Endothelial cell of umbilical vein (primary cell): ENCODE results near the gene SLC25A41. TPM values are rescaled to one million over a fixed set of nuclear protein-coding genes. Genes with fewer than 3 reads are reported as not detected.

Experiments
- BruUV-seq: library from RNA; stranded (reverse); fragments of 400-500 nt; replicated peaks from 2 replicates; lab custom pipeline; 2021; lab: Mats Ljungman, UMichigan
- CTCF ChIA-PET: fragments of 300-600, 350-600 bp; sonication (Branson Sonifier 250); formaldehyde crosslinking; loops from one replicate; lab custom pipeline; 2021; ENCODE audit warnings: antibody characterized with exemption, inconsistent platforms; lab: Charles Lee
- POLR2A ChIA-PET: fragments of 300-600, 350-600 bp; sonication (Branson Sonifier 250); formaldehyde crosslinking; loops from one replicate; lab custom pipeline; 2021; ENCODE audit warnings: antibody characterized with exemption, inconsistent platforms; lab: Charles Lee
- DNase-seq: peaks from one replicate; pipeline ENCODE4 v3.0.0-alpha.2; 2011; ENCODE audit warnings: low read depth, low spot score
- FAIRE-seq: peaks from 2 replicates; lab custom pipeline; 2011; peaks lifted over from hg19 to GRCh38; lab: Jason Lieb, UNC
- H2AFZ ChIP-seq: 2 replicates; pipeline ENCODE4 v1.6.0; 2012; ENCODE audit warnings: low read depth, low read length, control low read depth, inconsistent platforms
- H3K27ac ChIP-seq: 2 replicates; pipeline ENCODE4 v1.5.1; 2011; ENCODE audit warnings: low read depth, mild to moderate bottlenecking, control low read depth, low read length, moderate library complexity; ENCODE audit not compliant: insufficient read depth
- H3K27me3 ChIP-seq, 2 experiments: 2 replicates each; pipeline versions ENCODE4 v1.6.0 to v1.6.1; 2011; ENCODE audit warnings: low read length in 2 of 2, mixed read lengths in 1 of 2; ENCODE audit not compliant: control insufficient read depth in 2 of 2, insufficient read depth in 2 of 2
- H3K36me3 ChIP-seq, 2 experiments: 2 replicates in 1 of 2; 3 replicates in 1 of 2; pipeline ENCODE4 v1.5.1; 2011; ENCODE audit warnings: low read length in 2 of 2, mild to moderate bottlenecking in 1 of 2, moderate library complexity in 1 of 2; ENCODE audit not compliant: control insufficient read depth in 2 of 2, insufficient read depth in 2 of 2; ENCODE audit errors: extremely low read depth in 1 of 2
- H3K4me1 ChIP-seq: 3 replicates; pipeline ENCODE4 v1.5.1; 2011; ENCODE audit warnings: mild to moderate bottlenecking, low read length; ENCODE audit not compliant: control insufficient read depth, insufficient read depth; ENCODE audit errors: extremely low read depth
- H3K4me2 ChIP-seq: 2 replicates; pipeline ENCODE4 v1.6.1; 2011; ENCODE audit warnings: low read length, control low read depth, mixed read lengths; ENCODE audit not compliant: insufficient read depth
- H3K4me3 ChIP-seq, 3 experiments: fragments of 200-600 bp in 1 of 3; sonication (generic), shearing (Covaris generic) in 1 of 3; replicated peaks in 1 of 3; 2 replicates each; pipeline ENCODE4 v1.5.1; 2011 to 2016; ENCODE audit warnings: control low read depth in 3 of 3, low read length in 3 of 3, mild to moderate bottlenecking in 2 of 3, inconsistent platforms in 1 of 3, low read depth in 1 of 3, moderate library complexity in 1 of 3; ENCODE audit not compliant: insufficient read depth in 1 of 3
- H3K79me2 ChIP-seq: 2 replicates; pipeline ENCODE4 v1.6.0; 2012; ENCODE audit warnings: low read length, inconsistent platforms; ENCODE audit not compliant: control insufficient read depth, insufficient read depth
- H3K9ac ChIP-seq: replicated peaks from 2 replicates; pipeline ENCODE3; 2011; ENCODE audit warnings: low read length, control low read depth; ENCODE audit not compliant: insufficient read depth; ENCODE audit errors: extremely low read depth
- H3K9me1 ChIP-seq: replicated peaks from 3 replicates; pipeline ENCODE4 v1.6.0; 2011; ENCODE audit warnings: mild to moderate bottlenecking, low read length; ENCODE audit not compliant: control insufficient read depth, insufficient read depth; ENCODE audit errors: extremely low read depth
- H3K9me3 ChIP-seq: replicated peaks from 2 replicates; pipeline ENCODE4 v1.5.1; 2012; ENCODE audit warnings: low read length, inconsistent platforms; ENCODE audit not compliant: control insufficient read depth, insufficient read depth
- H4K20me1 ChIP-seq: replicated peaks from 2 replicates; pipeline ENCODE3; 2011; ENCODE audit warnings: mild to moderate bottlenecking, low read length; ENCODE audit not compliant: control insufficient read depth, insufficient read depth; ENCODE audit errors: extremely low read depth
- CTCF ChIP-seq, 2 donors: IDR thresholded peaks; 1 replicate in 1 of 2; 2 replicates in 1 of 2; pipeline ENCODE4 v1.5.1; 2011; ENCODE audit warnings: low read length in 2 of 2, mild to moderate bottlenecking in 2 of 2, moderate library complexity in 2 of 2, control low read depth in 1 of 2, inconsistent platforms in 1 of 2, low read depth in 1 of 2; ENCODE audit not compliant: insufficient read depth in 1 of 2; ENCODE audit errors: extremely low read depth in 1 of 2
- EZH2 ChIP-seq: IDR thresholded peaks from 2 replicates; pipeline ENCODE4 v1.6.1; 2012; ENCODE audit warnings: borderline replicate concordance, low read depth, mild to moderate bottlenecking, moderate library complexity, low read length, inconsistent platforms; ENCODE audit not compliant: severe bottlenecking
- FOS ChIP-seq: IDR thresholded peaks from 2 replicates; pipeline ENCODE4 v1.6.1; 2011; ENCODE audit warnings: mild to moderate bottlenecking, low read length, moderate library complexity, borderline replicate concordance; ENCODE audit not compliant: insufficient read depth
- GATA2 ChIP-seq: IDR thresholded peaks from 2 replicates; pipeline ENCODE4 v1.7.0; 2011; ENCODE audit warnings: low read depth, mild to moderate bottlenecking, moderate library complexity, mixed read lengths, low read length; ENCODE audit not compliant: insufficient read length, insufficient read depth
- JUN ChIP-seq: IDR thresholded peaks from 2 replicates; pipeline ENCODE4 v1.6.1; 2011; ENCODE audit warnings: borderline replicate concordance, low read depth; ENCODE audit not compliant: insufficient read length, insufficient read depth
- MAX ChIP-seq: IDR thresholded peaks from 2 replicates; pipeline ENCODE4 v1.6.1; 2011; ENCODE audit not compliant: insufficient read depth, insufficient read length
- MYC ChIP-seq: IDR thresholded peaks from one replicate; pipeline ENCODE4 v1.6.1; 2011; ENCODE audit warnings: mild to moderate bottlenecking, low read depth, low read length
- POLR2A ChIP-seq: IDR thresholded peaks from 2 replicates; pipeline ENCODE4 v1.6.1; 2012; ENCODE audit warnings: low read depth, mild to moderate bottlenecking, control low read depth, low read length
- POLR2AphosphoS5 ChIP-seq: IDR thresholded peaks from 2 replicates; pipeline ENCODE4 v1.6.1; 2012; ENCODE audit warnings: low read depth, mild to moderate bottlenecking, control low read depth, low read length, moderate library complexity; ENCODE audit not compliant: insufficient read depth
- dilution Hi-C: fragments of 300-500 bp; cut with MboI; formaldehyde crosslinking; loops from one replicate; pipeline ENCODE4 v1.15.0; 2019; ENCODE audit warnings: low sequenced_read_pairs; ENCODE audit not compliant: extremely low pct_ligation_motif_present
- intact Hi-C: fragments of 100-400 bp; cut with micrococcal nuclease; formaldehyde crosslinking; loops from one replicate; pipeline ENCODE4 v1.10.0; 2022
- polyA plus RNA-seq, 4 experiments: library from polyadenylated mRNA; depleted of rRNA in 3 of 4; stranded (reverse) in 3 of 4; unstranded in 1 of 4; fragments of >200 nt; gene quantifications; 2 replicates each; pipeline versions ENCODE4 v1.2.1 to v1.2.3, GENCODE V29; 2011 to 2012; ENCODE audit warnings: missing spikeins in 1 of 4
- total RNA-seq: library from RNA; stranded (reverse); gene quantifications from 2 replicates; pipeline ENCODE4 v1.2.3, GENCODE V29; 2021

Gene SLC25A41
- total and polyA plus RNA-seq, 2 donors (not counting 3 experiments of a cell fraction or from before 2014, with no cell fraction given), result 0.21 TPM; not detected in 1

- dilution Hi-C loops, result no loop called here
- Histone ChIP-seq H2AFZ (no peak overlapping the region), H3K9me1 (no peaks in the 10 kb centered on the region), H3K9ac (no peak overlapping the region), H3K36me3 (no peaks in the 10 kb centered on the region), H4K20me1 (no peaks in the 10 kb centered on the region), H3K27ac (no peak overlapping the region), H3K27me3 (no peaks in the 10 kb centered on the region), H3K4me2 (no peak overlapping the region), H3K9me3 (no peaks in the 10 kb centered on the region), H3K4me3 (no peak overlapping the region), H3K79me2 (no peaks in the 10 kb centered on the region), H3K4me1 (no peaks in the 10 kb centered on the region)
- TF ChIP-seq GATA2 (no peak), POLR2A (no peak), POLR2AphosphoS5 (no peak), MYC (no peak), MAX (no peak), JUN (no peak), CTCF (IDR thresholded peaks at IDR 0.05; ENCODE audit: extremely low read depth in 1 of 2, insufficient read depth in 1 of 2, low read depth in 1 of 2, low read length in 2 of 2) (no peak), EZH2 (no peak), FOS (no peak)
- intact Hi-C loops, result no loop called here
- CTCF ChIA-PET, result no interaction called here
- DNase-seq (no peak), FAIRE-seq (no peak)
- POLR2A ChIA-PET, result no interaction called here
- no TSS peak for BruUV-seq
These were observed 7.3 kb upstream of the SLC25A41 start for GRCh38 chr19:6440905-6441304.
